Keratinocyte (primary cell): ENCODE measurements around the gene COPA.

Experiments
- EZH2 ChIP-seq: IDR thresholded peaks from one replicate; pipeline ENCODE4 v1.6.1; 2012; ENCODE audit warnings: inconsistent platforms, mild to moderate bottlenecking, low read length, moderate library complexity
- TF ChIP-seq, protein P1 (sequence below), 3 experiments: IDR thresholded peaks in 1 of 3; conservative IDR thresholded peaks in 1 of 3; optimal IDR thresholded peaks in 1 of 3; 2 replicates in 2 of 3; 3 replicates in 1 of 3; pipeline versions ENCODE3 to v1.5.1; 2011; ENCODE audit warnings: low read length in 3 of 3, mild to moderate bottlenecking in 3 of 3, moderate library complexity in 2 of 3, control low read depth in 1 of 3, inconsistent platforms in 1 of 3; ENCODE audit not compliant: insufficient read depth in 2 of 3; ENCODE audit errors: extremely low read depth in 1 of 3

DNA sequence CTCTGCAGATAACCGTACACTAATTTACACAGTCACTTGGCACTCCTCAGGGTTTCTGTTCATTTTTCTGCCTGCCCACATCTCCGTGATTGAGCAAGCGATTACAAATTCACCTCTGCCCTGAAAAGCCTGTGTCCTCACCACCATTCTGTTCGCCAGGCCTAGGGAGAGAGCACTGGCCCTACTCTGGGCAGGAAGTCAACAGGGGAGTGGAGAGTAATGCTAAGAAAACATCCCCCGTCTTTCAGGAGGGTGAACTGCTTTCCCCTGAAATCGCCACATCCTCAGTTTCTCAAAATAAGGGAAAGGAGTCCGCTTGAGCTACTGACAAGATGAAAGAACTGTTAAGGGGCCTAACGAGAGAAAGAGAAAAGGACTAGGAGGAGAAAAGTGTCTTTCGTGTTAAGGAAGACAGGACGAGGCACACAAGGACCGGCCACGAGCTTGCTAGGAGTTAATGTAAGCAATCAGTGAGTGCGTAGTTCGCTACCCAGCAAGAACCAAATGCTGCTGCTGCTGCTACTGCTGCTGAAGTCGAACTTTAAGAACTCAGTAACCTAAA lies 58.7 kb downstream of the COPA start:
- TF ChIP-seq, protein P1, sequence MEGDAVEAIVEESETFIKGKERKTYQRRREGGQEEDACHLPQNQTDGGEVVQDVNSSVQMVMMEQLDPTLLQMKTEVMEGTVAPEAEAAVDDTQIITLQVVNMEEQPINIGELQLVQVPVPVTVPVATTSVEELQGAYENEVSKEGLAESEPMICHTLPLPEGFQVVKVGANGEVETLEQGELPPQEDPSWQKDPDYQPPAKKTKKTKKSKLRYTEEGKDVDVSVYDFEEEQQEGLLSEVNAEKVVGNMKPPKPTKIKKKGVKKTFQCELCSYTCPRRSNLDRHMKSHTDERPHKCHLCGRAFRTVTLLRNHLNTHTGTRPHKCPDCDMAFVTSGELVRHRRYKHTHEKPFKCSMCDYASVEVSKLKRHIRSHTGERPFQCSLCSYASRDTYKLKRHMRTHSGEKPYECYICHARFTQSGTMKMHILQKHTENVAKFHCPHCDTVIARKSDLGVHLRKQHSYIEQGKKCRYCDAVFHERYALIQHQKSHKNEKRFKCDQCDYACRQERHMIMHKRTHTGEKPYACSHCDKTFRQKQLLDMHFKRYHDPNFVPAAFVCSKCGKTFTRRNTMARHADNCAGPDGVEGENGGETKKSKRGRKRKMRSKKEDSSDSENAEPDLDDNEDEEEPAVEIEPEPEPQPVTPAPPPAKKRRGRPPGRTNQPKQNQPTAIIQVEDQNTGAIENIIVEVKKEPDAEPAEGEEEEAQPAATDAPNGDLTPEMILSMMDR (optimal IDR thresholded peaks at IDR 0.05 in 1 of 3, IDR thresholded peaks at IDR 0.05 in 1 of 3, conservative IDR thresholded peaks at IDR 0.05 in 1 of 3; ENCODE audit: extremely low read depth in 1 of 3, insufficient read depth in 2 of 3, low read length in 3 of 3): no peak
- TF ChIP-seq EZH2: no peak
